Progenitor cell of endocrine pancreas (in vitro differentiated cells): ENCODE data around the gene METRNL. TPM values are rescaled to one million over a fixed set of nuclear protein-coding genes. Genes with fewer than 3 reads are reported as not detected.

Source experiments
- DNase-seq: peaks from one replicate; pipeline ENCODE4 v3.0.0; 2021; ENCODE audit warnings: low spot score; ENCODE audit not compliant: unreplicated experiment
- H3K27ac Mint-ChIP-seq: 2 replicates; pipeline ENCODE4 v1.8.0; 2021; ENCODE audit warnings: mild to moderate bottlenecking, moderate library complexity, mixed read lengths
- H3K27me3 Mint-ChIP-seq: 2 replicates; pipeline ENCODE4 v1.8.0; 2021; ENCODE audit warnings: mixed read lengths
- H3K36me3 Mint-ChIP-seq: 2 replicates; pipeline ENCODE4 v1.8.0; 2022; ENCODE audit warnings: mixed read lengths; ENCODE audit not compliant: insufficient read depth
- H3K4me1 Mint-ChIP-seq: 2 replicates; pipeline ENCODE4 v1.8.0; 2021; ENCODE audit warnings: low read depth, mixed read lengths
- H3K4me3 Mint-ChIP-seq: 2 replicates; pipeline ENCODE4 v1.8.0; 2021; ENCODE audit warnings: low read depth, mild to moderate bottlenecking, moderate library complexity, mixed read lengths
- H3K9me3 Mint-ChIP-seq: 2 replicates; pipeline ENCODE4 v1.8.0; 2021; ENCODE audit warnings: low read depth, mixed read lengths
- CTCF ChIP-seq: fragments of 200-600 bp; sonication (generic); IDR thresholded peaks from one replicate; pipeline ENCODE4 v1.5.0; 2021; ENCODE audit warnings: antibody characterized with exemption, mild to moderate bottlenecking; ENCODE audit not compliant: unreplicated experiment
- total RNA-seq: library from RNA; stranded (reverse); gene quantifications from 2 replicates; pipeline ENCODE4 v1.2.1, GENCODE V29; 2021

The METRNL gene
- total RNA-seq, 1 donor from 2014 or later: 54.6 TPM

DNA sequence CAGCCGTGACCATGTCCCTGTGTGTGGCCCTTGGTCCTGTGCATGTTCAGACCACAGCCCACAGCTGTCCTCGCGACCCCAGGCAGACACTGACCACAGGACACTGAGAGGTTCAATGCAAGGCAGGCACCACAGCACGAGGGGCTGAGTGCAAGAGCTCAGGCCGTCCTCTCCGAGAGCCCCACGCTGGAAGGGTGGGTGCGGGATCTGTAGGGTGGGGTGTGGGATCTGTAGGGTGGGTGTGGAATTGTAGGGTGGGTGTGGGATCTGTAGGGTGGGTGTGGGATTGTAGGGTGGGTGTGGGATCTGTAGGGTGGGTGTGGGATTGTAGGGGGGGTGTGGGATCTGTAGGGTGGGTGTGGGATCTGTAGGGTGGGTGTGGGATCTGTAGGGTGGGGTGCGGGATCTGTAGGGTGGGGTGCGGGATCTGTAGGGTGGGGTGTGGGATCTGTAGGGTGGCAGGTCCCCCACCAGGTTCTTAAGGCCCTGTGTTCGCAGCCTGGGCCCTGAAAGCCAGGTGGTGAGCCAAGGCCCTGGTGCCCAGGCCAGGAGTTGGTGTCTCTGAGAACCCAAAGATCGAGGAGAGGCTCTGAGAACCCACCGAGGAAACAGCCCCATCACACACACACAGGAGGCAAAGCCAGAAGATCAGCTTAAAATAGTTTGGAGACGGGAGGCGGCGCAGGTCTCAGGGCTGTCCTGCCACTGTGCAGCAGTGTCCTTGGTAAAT lies 48.2 kb downstream of the METRNL start:
- Mint-ChIP-seq H3K4me1 (no peaks in the 10 kb centered on the region), H3K4me3 (no peak overlapping the region), H3K9me3 (no peaks in the 10 kb centered on the region), H3K36me3 (no peaks in the 10 kb centered on the region), H3K27me3 (peaks cover 39% of the 10 kb centered on the region), H3K27ac (no peak overlapping the region)
- DNase-seq: no peak
- no peak for TF ChIP-seq CTCF

GRCh38 chr17:83128306-83129240 lies 49.2 kb downstream of the METRNL start:
- DNase-seq: no peak
- H3K4me1 Mint-ChIP-seq: no peaks in the 10 kb centered on the region
- H3K9me3 Mint-ChIP-seq: no peaks in the 10 kb centered on the region
- H3K4me3 Mint-ChIP-seq: no peak overlapping the region
- TF ChIP-seq CTCF: no peak
- no peaks in the 10 kb centered on the region for H3K36me3 Mint-ChIP-seq
- no peak overlapping the region for H3K27ac Mint-ChIP-seq
- peaks cover 33% of the 10 kb centered on the region for H3K27me3 Mint-ChIP-seq

DNA sequence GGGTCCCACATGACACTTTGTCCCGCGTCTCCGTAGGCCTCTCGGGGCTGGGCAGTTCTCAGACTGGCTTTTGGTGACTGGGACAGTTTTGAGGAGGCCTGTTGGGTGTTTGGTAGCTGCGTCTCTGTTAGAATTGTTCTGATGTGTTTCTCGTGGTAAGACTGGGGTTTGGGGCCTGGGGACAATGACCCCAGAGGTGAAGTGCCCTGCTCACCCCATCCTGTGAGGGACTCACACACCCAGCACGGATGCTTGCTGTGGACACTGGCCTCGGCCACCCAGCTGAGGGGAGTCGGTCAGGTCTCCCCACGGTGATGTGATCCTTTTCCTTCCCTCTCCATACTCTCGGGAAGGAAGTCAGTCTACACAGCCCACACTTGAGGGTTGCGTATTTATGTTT lies 50.3 kb downstream of the METRNL start:
- no peaks in the 10 kb centered on the region for H3K36me3 Mint-ChIP-seq
- H3K27ac Mint-ChIP-seq: no peak overlapping the region
- H3K9me3 Mint-ChIP-seq: no peaks in the 10 kb centered on the region
- DNase-seq: no peak
- H3K4me1 Mint-ChIP-seq: no peaks in the 10 kb centered on the region
- no peak overlapping the region for H3K4me3 Mint-ChIP-seq
- TF ChIP-seq CTCF: no peak
- H3K27me3 Mint-ChIP-seq: peaks cover 32% of the 10 kb centered on the region

DNA sequence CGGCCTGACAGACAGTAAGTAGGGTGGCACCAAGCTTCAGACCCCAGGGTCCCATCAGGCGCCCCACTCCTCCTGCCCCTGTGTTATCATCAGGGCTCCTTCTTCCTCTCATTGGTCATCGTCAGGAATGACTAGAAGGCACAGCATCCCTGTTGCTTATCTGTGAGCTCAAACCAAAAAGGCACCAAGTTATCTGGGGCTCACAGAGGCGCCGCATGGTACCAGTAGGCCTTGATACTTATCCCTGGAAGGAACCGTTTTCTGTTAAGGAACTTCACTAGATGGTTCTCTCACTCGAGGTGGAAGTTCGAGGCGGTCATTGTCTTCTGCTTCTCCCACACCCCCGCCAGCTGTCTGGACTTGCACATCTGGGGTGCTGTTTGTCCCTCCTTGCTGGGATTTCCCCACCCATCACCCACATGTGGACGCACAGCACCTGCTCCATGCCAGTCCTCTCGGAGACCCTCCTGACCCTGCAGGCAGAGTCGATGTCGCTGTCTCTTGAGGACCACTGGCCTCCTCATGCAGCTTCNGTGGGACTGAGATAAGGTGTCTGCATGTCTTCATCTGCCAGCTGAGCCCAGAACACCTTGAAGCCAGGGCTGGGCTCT lies 52.1 kb downstream of the METRNL start:
- DNase-seq: no peak
- Mint-ChIP-seq H3K27me3 (peaks cover 21% of the 10 kb centered on the region), H3K36me3 (no peaks in the 10 kb centered on the region), H3K9me3 (no peaks in the 10 kb centered on the region), H3K4me1 (no peaks in the 10 kb centered on the region), H3K27ac (no peak overlapping the region), H3K4me3 (no peak overlapping the region)
- TF ChIP-seq CTCF: no peak
